PC-9 (cell line): ENCODE data around the gene SLC6A9. TPM values are rescaled to one million over a fixed set of nuclear protein-coding genes. Genes with fewer than 3 reads are reported as not detected.

ENCODE experiments used
- BruUV-seq: library from RNA; stranded (reverse); fragments of 400-500 nt; replicated peaks from 2 replicates; lab custom pipeline; 2021; lab: Mats Ljungman, UMichigan
- CTCF ChIA-PET: fragments of 300-600 bp; sonication (Branson Sonifier 250); formaldehyde crosslinking; loops from one replicate; lab custom pipeline; 2022; ENCODE audit warnings: antibody characterized with exemption; lab: Charles Lee
- POLR2A ChIA-PET: fragments of 300-600 bp; sonication (Branson Sonifier 250); formaldehyde crosslinking; loops from one replicate; lab custom pipeline; 2022; ENCODE audit warnings: antibody characterized with exemption; ENCODE audit not compliant: unreplicated experiment; lab: Charles Lee
- DNase-seq, 2 experiments: peaks; one replicate each; pipeline versions ENCODE4 v3.0.0 to v3.0.0-alpha.2; 2015 to 2022; ENCODE audit warnings: mixed read lengths in 1 of 2
- H2AFZ ChIP-seq: fragments of 200-600 bp; sonication (generic); 2 replicates; pipeline ENCODE4 v1.8.1; 2017; ENCODE audit warnings: antibody characterized with exemption
- H3F3A ChIP-seq: fragments of 200-600 bp; sonication (generic); 2 replicates; pipeline ENCODE4 v1.8.1; 2017; ENCODE audit warnings: antibody characterized with exemption, mild to moderate bottlenecking, low read depth; ENCODE audit not compliant: insufficient read depth
- H3K27ac ChIP-seq: fragments of 200-600 bp; sonication (generic); 2 replicates; pipeline ENCODE4 v1.6.1; 2016; ENCODE audit warnings: mixed run types
- H3K27me3 ChIP-seq: fragments of 200-600 bp; sonication (generic); 2 replicates; pipeline ENCODE4 v1.6.1; 2016; ENCODE audit warnings: low read depth, mixed run types; ENCODE audit not compliant: insufficient read depth
- H3K36me3 ChIP-seq: fragments of 200-600 bp; sonication (generic); 2 replicates; pipeline ENCODE4 v1.6.1; 2016; ENCODE audit warnings: low read depth, mixed run types
- H3K4me1 ChIP-seq: fragments of 200-600 bp; sonication (generic); replicated peaks from 2 replicates; pipeline ENCODE4 v1.6.1; 2016; ENCODE audit warnings: mixed run types; ENCODE audit not compliant: insufficient read depth
- H3K4me2 ChIP-seq: fragments of 200-600 bp; sonication (generic); 2 replicates; pipeline ENCODE4 v1.6.1; 2017; ENCODE audit warnings: mixed run types
- H3K4me3 ChIP-seq: fragments of 200-600 bp; sonication (generic); 2 replicates; pipeline ENCODE4 v1.6.1; 2016; ENCODE audit warnings: mixed run types
- H3K79me2 ChIP-seq: fragments of 200-600 bp; sonication (generic); 2 replicates; pipeline ENCODE4 v1.6.1; 2017; ENCODE audit warnings: low read depth, mixed run types
- H3K9me2 ChIP-seq: fragments of 200-600 bp; sonication (generic); 2 replicates; pipeline ENCODE4 v1.8.1; 2017; ENCODE audit warnings: mild to moderate bottlenecking; ENCODE audit not compliant: insufficient read depth
- H3K9me3 ChIP-seq: fragments of 200-600 bp; sonication (generic); 2 replicates; pipeline ENCODE4 v1.8.1; 2016; ENCODE audit warnings: low read depth; ENCODE audit not compliant: insufficient read depth
- H4K20me1 ChIP-seq: fragments of 200-600 bp; sonication (generic); 2 replicates; pipeline ENCODE4 v1.8.1; 2017; ENCODE audit not compliant: insufficient read depth
- EZH2 ChIP-seq: fragments of 200-600 bp; sonication (generic); IDR thresholded peaks from 2 replicates; pipeline ENCODE4 v1.8.0; 2017; ENCODE audit warnings: antibody characterized with exemption, low read depth
- intact Hi-C: fragments of 100-400 bp; cut with micrococcal nuclease; formaldehyde crosslinking; loops from one replicate; pipeline ENCODE4 v1.10.0; 2022; ENCODE audit not compliant: unreplicated experiment
- total RNA-seq: library from RNA; stranded (reverse); gene quantifications from 2 replicates; pipeline ENCODE4 v1.2.3, GENCODE V29; 2021
- TF ChIP-seq, protein P1 (sequence below): fragments of 200-600 bp; sonication (generic); conservative IDR thresholded peaks from 2 replicates; pipeline ENCODE4 v1.6.1; 2017; ENCODE audit warnings: mixed run types, antibody characterized with exemption, mild to moderate bottlenecking, moderate library complexity

The SLC6A9 gene
- total RNA-seq, 1 experiment from 2014 or later, result 70.1 TPM

- Histone ChIP-seq H3K27me3 (no peaks in the 10 kb centered on the region), H3K27ac (no peak overlapping the region), H3F3A (peaks cover 34% of the 10 kb centered on the region), H3K79me2 (no peaks in the 10 kb centered on the region), H2AFZ (no peak overlapping the region), H3K4me3 (no peak overlapping the region), H3K4me1 (peaks cover 32% of the 10 kb centered on the region), H3K9me2 (no peaks in the 10 kb centered on the region), H4K20me1 (no peaks in the 10 kb centered on the region), H3K36me3 (no peaks in the 10 kb centered on the region), H3K9me3 (no peaks in the 10 kb centered on the region), H3K4me2 (no peak overlapping the region)
- intact Hi-C loops, result no loop called here
- no TSS peak for BruUV-seq
- ChIA-PET CTCF (interaction anchor here (0.6 kb wide), 1 partner anchor 980 kb away, joined by 3 read pairs; no protein-coding TSS in a partner anchor), POLR2A (no interaction called here)
- DNase-seq, result no peak
- TF ChIP-seq EZH2, result no peak
- TF ChIP-seq, protein P1, sequence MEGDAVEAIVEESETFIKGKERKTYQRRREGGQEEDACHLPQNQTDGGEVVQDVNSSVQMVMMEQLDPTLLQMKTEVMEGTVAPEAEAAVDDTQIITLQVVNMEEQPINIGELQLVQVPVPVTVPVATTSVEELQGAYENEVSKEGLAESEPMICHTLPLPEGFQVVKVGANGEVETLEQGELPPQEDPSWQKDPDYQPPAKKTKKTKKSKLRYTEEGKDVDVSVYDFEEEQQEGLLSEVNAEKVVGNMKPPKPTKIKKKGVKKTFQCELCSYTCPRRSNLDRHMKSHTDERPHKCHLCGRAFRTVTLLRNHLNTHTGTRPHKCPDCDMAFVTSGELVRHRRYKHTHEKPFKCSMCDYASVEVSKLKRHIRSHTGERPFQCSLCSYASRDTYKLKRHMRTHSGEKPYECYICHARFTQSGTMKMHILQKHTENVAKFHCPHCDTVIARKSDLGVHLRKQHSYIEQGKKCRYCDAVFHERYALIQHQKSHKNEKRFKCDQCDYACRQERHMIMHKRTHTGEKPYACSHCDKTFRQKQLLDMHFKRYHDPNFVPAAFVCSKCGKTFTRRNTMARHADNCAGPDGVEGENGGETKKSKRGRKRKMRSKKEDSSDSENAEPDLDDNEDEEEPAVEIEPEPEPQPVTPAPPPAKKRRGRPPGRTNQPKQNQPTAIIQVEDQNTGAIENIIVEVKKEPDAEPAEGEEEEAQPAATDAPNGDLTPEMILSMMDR, result no peak
These were observed 22.1 kb upstream of the SLC6A9 start for GRCh38 chr1:44053394-44053793.

GRCh38 chr1:44050261-44050660 is 19.0 kb upstream of the SLC6A9 start:
- Histone ChIP-seq H4K20me1 (no peaks in the 10 kb centered on the region), H3K4me3 (no peak overlapping the region), H3K27me3 (no peaks in the 10 kb centered on the region), H3K9me3 (no peaks in the 10 kb centered on the region), H3K4me2 (peak overlapping the region; percentile 69), H3K79me2 (no peaks in the 10 kb centered on the region), H3F3A (peaks cover 55% of the 10 kb centered on the region), H2AFZ (no peak overlapping the region), H3K9me2 (no peaks in the 10 kb centered on the region; the same call in 1 of the 2 replicates), H3K36me3 (no peaks in the 10 kb centered on the region), H3K4me1 (peaks cover 51% of the 10 kb centered on the region), H3K27ac (peak overlapping the region; percentile 89)
- ChIA-PET POLR2A (interaction anchor here (0.5 kb wide), 1 partner anchor 58 kb away, joined by 3 read pairs; no protein-coding TSS in a partner anchor), CTCF (interaction anchor here (0.9 kb wide), 1 partner anchor 103 kb away, joined by 3 read pairs; the partner anchor contains the start of gene IPO13)
- peak in 1 of 2 experiments; percentile 48 for DNase-seq
- TF ChIP-seq EZH2, result no peak
- TF ChIP-seq, protein P1, result no peak
- no TSS peak for BruUV-seq
- intact Hi-C loops, result no loop called here

DNA sequence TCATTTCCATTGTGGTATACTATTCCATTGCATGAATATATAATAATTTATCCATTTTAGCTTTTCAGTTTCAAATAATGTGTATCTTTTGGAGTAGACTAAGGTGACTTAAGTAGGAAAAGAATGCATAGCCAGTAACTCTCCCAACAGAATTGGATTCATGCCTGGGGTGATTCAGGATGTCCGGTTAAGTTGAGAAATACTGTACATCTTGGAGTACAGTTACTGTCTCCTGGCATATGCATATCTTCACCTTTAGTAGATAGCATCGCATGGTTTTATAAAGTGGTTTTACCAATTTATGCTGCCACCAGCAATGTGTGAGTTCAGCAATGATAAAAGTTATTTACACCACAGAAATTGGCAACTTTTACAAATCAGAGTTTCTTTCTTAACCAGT is 18.6 kb upstream of the SLC6A9 start:
- H3K4me1 ChIP-seq, result peaks cover 55% of the 10 kb centered on the region
- H3K4me3 ChIP-seq, result peak overlapping the region; percentile 38; the same call in 1 of the 2 replicates
- BruUV-seq, result no TSS peak
- ChIA-PET POLR2A (interaction anchor here (0.5 kb wide), 1 partner anchor 58 kb away, joined by 3 read pairs; no protein-coding TSS in a partner anchor), CTCF (interaction anchor here (0.5 to 0.9 kb wide), 2 partner anchors 27 to 103 kb away, joined by 3 read pairs; partner anchors contain the start of gene IPO13)
- intact Hi-C loops, result loop anchor here (10.0 kb wide), 1 partner anchor 825 kb away; no protein-coding TSS in a partner anchor
- H3K4me2 ChIP-seq, result peak overlapping the region; percentile 69
- peak overlapping the region; percentile 89 for H3K27ac ChIP-seq
- H3F3A ChIP-seq, result peaks cover 59% of the 10 kb centered on the region
- no peaks in the 10 kb centered on the region for H3K36me3 ChIP-seq
- H2AFZ ChIP-seq, result no peak overlapping the region
- H3K9me3 ChIP-seq, result no peaks in the 10 kb centered on the region
- peak; percentile 30 to 79 for DNase-seq
- H3K27me3 ChIP-seq, result no peaks in the 10 kb centered on the region
- no peaks in the 10 kb centered on the region for H4K20me1 ChIP-seq
- no peaks in the 10 kb centered on the region for H3K79me2 ChIP-seq
- TF ChIP-seq EZH2, result no peak
- TF ChIP-seq, protein P1, result no peak
- no peaks in the 10 kb centered on the region; the same call in 1 of the 2 replicates for H3K9me2 ChIP-seq
